PC-3 (cell line): ENCODE measurements around the gene PCBP2.

Experiments used
- CTCF ChIP-seq: fragments of 300-600 bp; sonication (generic); conservative IDR thresholded peaks from 2 replicates; pipeline ENCODE4 v1.5.1; 2017; ENCODE audit warnings: antibody characterized with exemption, low read depth, mild to moderate bottlenecking, low read length
- EZH2 ChIP-seq: fragments of 300-600 bp; sonication (generic); IDR thresholded peaks from one replicate; pipeline ENCODE4 v1.6.1; 2017; ENCODE audit warnings: antibody characterized with exemption, mild to moderate bottlenecking, low read length; ENCODE audit not compliant: unreplicated experiment
- EZH2phosphoT487 ChIP-seq: fragments of 300-600 bp; sonication (generic); IDR thresholded peaks from 2 replicates; pipeline ENCODE4 v1.6.1; 2018; ENCODE audit warnings: mild to moderate bottlenecking, antibody characterized with exemption, low read length, borderline replicate concordance

- TF ChIP-seq CTCF: no peak
- no peak for TF ChIP-seq EZH2phosphoT487
- TF ChIP-seq EZH2: no peak
Measured at GRCh38 chr12:53489242-53489864, 37.5 kb downstream of the PCBP2 start.
